IPS-NIHi11 (cell line): ENCODE results near the gene PTGR2.
"Not testable (repeated sequence)": the region's sequence is repeated elsewhere in the genome, so short reads cannot be mapped to it uniquely, and the experiment has no call there.

Experiments used
- DNase-seq: peaks from one replicate; pipeline ENCODE4 v3.0.0; 2012; ENCODE audit warnings: mixed read lengths, low spot score

The PTGR2 gene

DNA sequence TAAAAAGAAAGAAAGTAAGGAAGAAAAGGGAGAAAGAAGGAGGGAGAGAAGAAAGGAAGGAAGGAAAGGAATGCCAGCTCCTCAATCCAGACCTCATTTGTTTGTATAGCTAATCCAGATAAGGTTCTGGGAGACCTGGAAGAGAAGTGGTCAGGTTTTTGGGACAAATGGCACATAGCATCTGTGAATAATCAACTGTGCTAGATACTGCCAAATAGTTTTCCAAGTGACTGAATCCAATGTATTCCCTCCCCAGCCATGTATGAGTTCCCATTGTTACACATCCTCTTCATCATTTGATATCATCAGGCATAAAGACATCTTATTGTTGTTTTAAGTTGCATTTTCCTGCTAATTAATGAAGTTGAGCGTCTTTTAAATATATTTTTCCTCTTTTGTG is 18.6 kb upstream of the PTGR2 start:
- no peak for DNase-seq

DNA sequence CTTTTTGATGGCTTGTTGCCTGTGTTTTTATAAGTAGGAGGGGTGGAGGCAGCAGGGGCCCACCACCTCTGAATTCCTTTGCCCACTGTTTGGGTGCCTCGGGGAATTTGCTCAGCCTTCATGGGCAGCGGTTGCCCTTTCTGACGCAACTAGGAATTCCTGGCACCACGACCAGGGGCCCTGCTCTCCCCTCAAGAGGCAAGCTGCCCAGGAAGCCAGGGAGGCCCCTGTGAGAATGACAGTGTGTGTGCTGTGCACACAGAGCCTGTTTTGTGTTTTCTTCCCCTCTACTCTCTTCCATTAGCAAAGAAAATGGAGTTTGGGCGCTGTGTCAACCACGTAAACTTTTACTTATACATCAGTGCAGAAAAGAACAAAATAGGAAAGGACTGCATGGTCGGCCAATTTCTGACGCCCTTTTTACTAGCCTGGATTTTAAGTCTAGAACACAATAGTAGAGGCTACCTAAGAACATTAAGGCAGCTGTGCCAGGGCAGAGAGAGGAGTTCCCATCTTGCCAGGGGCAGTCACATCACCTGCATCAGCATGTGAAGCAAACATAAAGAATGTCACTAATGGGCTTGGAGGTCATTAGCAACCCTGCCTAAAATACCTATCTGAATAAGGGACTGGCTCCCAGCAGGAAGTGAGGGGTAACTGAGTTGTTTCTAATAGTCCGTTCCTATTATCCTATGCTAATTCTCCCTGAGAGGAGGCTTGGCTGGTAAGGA is 17.9 kb upstream of the PTGR2 start:
- peak; percentile 41 for DNase-seq

DNA sequence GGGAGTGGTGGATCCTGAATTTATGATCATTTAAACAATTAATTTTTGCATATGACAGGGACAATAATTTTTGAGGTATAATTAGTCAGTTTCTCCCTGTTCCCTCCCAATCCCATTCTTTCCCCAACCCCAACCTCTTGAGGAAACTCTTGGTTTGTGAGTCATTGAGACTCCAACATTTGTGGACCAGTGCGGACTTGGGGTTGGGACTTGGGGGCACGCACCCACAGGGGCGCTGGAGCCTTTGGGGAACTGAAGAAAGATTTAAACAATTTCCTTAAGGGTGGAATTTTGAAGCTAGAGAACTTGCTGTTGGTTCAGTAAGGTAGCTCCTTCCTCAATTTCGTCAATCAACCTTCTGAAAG is 17.4 kb upstream of the PTGR2 start:
- no peak for DNase-seq

DNA sequence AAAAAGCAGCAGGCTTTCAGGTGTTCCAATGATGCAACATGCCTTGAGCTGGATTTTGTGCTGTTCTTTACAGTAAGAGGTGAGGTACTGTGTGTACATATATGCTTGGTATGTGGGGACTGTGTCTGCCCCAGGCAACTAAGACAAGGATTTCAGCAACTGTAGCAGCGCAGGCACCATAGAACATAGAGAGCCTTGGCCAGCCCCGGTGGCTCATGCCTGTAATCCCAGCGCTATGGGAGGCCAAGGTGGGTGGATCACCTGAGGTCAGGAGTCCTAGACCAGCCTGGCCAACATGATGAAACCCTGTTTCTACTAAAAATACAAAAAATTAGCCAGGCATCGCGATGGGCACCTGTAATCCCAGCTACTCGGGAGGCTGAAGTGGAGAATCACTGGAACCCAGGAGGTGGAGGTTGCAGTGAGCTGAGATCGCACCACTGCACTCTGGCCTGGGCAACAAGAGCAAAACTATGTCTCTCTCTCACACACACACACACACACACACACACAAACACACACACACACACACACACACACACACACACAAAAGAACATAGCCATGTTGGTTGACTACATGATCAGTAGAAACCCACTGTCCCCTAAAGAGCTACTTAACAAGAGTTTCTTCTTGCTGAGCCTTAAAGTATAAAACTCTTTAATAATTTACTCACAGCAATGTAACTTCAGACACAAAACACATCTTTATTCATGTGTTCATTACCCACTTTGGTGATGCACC is 13.2 kb upstream of the PTGR2 start:
- DNase-seq = not testable (repeated sequence)

DNA sequence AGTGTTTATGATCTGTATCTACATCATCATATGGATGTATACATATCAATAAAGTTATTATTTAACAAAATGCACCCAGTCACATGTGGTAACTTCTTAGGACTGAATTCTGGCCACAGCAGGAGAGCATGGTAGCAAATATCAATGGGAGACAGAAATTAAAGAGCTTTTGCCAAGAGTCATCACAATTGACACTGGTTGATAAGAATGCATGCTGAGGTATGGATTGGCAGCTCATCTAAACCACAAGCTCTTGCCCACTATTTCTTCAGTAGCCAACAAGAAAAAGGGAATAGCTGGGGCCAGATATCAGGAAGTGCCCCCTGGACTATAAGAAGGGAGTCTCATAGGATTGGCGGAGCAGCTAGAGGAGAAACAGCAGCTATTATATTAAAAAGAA is 9.4 kb upstream of the PTGR2 start:
- DNase-seq = no peak

DNA sequence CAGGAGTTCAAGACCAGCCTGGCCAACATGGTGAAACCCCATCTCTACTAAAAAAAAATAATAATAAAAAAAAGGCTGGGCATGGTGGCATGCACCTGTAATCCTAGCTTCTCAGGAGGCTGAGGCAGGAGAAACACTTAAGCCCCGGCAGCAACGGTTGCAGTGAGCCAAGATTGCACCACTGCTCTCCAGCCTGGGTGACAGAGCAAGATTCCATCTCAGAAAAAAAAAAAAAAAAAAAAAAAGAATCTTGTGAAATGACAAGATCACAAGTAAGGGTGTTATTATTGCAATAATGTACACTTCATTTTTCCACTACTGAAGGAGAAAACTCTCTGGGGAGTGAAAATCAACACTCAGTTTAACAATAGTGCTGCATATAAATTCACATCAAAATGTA is 8.8 kb upstream of the PTGR2 start:
- DNase-seq = no peak

DNA sequence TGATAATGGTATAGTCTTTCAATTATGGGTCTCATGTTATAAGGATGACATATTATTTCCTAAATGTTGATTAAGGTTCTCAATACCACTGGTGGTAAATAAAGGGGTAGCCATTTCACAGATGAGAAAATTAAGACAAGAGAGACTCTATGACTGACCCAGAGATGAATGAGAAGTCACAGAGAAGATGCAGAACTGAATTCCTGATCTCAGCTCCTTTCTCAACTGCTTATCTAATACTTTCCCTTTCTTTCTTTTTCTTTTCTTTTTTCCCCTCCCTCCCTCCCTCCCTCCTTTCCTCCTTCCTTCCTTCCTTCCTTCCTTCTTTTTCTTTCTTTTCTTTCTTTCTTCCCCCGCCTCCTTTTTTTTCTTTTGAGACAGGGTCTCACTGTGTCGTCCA is 8.3 kb upstream of the PTGR2 start:
- DNase-seq = no peak

DNA sequence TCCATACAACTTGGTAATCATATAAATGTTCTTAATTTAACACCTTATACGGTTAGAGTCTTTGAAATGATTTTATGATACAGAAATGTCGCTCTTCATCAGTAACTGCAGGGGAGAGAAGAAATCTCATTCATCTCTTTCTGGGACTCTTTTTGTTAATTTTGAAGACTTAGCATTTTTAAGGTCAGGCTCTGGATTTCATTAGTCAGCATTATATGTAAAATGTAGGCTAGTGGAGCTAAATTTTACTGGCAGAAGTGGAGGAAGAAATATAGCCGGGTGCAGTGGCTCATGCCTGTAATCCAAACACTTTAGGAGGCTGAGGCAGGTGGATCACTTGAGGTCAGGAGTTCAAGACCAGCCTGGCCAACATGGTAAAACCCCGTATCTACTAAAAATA is 4.7 kb upstream of the PTGR2 start:
- no peak for DNase-seq

DNA sequence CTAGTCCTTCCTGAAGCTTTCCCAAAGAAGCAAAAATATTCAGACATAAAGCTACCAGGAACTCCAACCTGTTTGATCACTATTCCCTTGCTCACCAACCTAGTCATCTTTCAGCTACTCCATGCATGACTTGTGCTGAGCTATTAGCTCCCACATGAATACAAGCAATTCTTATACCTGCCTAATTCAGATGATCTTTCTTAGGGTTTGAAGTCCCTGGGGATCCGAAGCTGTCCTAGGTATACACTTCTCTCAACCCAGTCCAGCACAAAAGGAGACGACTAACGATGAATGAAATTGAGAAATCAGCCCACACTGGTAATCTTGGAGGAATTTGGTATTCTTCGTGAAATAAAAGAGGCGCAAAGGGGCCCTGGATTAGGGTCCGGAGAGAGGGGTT is 631 bp upstream of the PTGR2 start:
- DNase-seq = peak; percentile 16

DNA sequence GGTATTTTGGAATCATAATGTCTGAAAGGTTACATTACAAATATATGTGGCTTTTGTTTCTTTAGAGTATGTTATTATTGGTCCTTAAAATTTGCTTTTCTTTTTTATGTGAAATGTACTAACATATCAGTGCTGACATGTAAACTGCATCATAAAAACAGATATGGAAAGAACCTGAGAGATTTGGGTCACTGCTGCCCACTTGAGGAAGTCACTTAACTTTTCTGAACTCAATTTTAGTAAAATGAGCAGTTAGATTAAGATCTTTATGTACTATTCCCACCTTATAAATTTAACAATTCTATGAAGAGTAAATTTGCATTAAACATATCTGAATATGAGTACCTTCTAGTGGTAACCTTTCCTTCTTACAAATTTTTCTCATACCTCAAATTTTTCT is 7.5 kb downstream of the PTGR2 start:
- no peak for DNase-seq

DNA sequence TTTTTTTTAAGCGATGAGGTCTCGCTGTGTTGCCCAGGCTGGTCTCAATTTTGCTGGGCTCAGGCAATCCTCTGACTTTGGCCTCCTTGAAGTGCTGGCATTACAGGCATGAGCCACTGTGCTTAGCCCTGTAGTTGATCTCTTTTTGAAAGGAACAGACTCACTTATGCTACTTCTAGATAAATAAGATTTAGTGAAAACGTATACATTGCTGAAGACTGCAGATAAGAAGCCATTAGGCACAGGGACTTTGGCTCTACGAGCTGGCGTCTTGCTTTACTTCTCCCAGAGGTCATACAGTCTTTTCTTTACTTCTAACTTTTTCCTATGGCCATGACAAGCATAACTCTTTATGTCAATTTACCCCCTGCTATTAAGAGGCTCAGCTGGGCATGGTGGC is 9.4 kb downstream of the PTGR2 start:
- DNase-seq = no peak

DNA sequence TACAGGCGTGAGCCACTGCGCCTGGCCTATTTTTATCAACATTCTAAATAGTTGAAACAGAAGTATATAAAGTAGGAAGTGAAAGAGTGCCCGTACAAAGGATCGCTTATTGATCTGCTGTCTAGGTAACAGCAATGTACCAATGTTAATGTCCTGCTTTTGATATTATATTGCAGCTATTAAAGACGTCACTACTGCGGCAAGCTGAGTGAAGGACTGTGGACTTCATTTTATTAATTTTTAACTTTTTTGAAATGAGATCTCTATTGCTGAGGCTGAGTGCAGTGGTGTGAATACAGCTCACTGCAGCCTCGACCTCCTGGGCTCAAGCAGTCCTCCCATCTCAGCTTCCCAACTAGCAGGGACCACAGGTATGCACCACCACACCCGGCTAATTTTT is 10.8 kb downstream of the PTGR2 start:
- no peak for DNase-seq

DNA sequence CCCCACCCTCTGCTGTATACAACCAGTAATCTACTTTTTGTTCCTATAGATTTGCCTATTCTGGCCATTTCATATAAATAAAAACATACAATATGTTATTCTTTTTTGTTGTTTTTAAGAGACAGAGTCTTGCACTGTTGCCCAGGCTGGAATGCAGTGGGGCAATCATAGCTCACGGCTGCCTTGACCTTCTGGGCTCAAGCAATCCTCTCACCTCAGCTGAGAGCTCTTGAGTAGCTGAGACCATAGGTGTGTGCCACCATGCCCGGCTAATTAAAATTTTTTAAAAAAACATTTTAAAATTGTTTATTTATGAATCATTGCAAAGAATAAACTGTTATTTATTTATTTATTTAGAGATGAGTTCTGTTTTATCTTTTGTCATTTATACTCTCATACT is 11.6 kb downstream of the PTGR2 start:
- no peak for DNase-seq

DNA sequence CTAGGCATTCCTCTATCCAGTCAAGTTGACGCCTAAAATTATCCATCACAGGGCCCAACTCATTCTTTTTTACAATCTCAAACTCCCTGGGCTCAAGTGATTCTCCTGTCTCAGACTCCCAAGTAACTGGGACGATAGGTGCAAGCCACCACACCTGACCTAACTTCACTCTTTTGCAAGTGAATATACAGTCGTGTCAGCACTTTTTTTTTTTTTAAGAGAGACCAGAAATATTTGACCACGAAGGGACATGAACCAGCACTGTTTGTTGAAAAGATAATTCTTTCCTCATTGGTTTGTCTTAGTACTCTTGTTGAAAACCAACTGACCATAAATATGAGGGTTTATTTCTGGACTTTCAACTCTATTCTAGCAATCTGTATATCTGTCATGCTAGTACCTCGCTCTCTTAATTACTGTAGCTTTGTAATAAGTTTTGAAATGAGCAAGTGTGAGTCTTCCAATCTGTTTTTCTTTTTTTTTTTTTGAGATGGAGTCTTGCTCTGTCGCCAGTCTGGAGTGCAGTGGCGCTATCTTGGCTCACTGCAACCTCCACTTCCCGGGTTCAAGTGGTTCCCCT is 14.0 kb downstream of the PTGR2 start:
- no peak for DNase-seq

DNA sequence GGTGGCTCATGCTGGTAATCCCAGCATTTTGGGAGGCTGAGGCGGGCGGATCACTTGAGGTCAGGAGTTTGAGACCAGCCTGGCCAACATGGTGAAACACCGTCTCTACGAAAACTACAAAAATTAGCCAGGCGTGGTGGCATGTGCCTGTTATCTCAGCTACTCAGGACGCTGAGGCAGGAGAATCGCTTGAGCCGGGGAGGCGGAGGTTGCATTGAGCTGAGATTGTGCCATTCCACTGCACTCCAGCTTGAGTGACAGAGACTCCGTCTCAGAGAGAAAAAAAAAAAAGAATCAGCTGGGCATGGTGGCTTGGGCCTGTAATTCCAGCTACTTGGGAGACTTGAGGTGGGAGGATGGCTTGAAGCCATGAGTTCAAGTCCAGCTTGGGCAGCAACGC is 18.1 kb downstream of the PTGR2 start:
- not testable (repeated sequence) for DNase-seq

DNA sequence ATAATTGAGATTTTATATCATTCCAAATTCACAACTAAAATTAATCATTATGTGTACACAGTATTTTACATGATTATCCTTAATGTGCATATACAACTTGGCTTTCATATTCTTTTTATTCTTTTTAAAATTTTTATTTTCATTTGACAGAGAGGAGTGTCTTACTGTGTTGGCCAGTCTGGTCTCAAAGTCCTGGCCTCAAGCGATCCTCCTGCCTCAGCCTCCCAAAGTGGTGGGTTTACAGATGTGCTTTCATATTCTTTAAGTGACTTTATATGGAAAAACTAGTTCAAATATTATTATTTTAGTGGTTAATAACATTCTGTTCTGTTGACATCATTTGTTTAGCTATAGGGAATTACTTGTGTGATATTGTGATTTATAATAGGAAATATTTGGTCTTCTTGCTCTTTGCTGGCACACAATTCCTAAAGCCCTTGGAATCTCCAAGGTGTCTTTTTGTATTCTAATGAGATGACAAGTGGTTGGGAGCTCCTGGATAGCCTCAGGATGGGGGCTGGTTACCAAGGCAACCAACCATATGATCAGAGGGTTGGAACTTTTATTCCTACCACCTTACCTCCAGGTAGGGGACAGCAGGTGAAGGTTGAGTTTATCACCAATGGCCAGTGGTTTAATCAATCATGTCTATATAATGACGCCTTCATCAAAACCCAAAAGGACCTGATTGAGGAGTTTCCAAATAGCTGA is 19.0 kb downstream of the PTGR2 start:
- DNase-seq = peak; percentile 23

DNA sequence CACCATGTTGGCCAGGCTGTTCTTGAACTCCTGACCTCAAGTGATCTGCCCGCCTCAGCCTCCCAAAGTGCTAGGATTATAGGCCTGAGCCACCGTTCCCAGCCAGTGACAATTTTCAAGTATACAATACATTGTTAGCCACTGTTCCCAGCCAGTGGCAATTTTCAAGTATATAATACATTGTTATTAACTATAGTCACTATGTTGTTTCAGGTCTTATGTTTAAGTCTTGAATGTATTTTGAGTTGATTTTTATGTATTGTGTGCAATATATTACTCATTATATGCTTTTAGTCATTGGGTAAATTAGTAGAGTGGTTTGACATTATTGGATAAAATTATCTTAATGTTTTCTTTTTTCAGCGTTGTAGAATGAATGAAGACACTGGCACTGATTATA is 22.0 kb downstream of the PTGR2 start:
- DNase-seq = no peak

DNA sequence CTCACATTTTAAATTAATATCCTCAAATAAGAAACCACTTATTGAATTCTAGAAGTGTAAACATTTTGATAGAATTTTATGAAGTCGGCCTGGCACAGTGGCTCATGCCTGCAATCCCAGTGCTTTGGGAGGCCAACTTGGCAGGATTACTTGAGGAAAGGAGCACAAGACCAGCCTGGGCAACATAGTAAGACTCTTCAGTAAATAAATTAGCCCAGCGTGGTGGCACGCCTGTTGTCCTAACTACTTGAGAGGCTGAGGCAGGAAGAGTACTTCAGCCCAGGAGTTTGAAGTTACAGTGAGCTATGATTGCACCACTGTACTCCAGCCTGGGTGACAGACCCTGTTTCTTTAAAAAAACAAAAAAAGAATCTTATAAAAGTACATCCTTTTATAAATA is 26.2 kb downstream of the PTGR2 start:
- no peak for DNase-seq

DNA sequence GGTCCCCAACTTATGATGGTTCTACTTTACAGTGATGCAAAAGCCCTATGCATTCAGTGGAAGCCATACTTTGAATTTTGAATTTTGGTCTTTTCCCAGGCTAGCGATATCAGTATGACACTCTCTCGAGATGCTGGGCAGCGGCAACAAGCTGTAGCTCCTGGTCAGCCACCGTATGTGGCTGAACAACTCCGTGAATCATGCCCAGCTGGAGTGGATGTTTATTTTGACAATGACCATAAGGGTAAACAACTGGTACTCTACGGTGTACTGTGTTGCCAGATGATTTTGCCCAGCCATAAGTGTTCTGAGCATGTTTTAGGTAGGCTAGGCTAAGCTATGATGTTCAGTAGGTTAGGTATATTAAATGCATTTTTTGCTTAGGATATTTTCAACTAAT is 26.8 kb downstream of the PTGR2 start:
- no peak for DNase-seq

DNA sequence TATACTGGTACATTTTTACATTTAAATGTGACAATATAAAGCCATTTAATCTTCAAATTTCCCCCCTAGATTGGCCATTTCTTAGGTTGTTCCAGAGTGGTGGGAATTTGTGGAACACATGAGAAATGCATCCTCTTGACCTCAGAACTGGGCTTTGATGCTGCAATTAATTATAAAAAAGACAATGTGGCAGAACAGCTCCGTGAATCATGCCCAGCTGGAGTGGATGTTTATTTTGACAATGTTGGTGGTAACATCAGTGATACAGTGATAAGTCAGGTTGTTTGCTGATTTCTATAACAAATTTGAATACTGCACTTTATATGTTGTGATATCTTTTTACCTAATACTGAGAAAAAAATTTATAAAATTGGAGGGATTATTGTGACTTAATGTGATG is 27.4 kb downstream of the PTGR2 start:
- DNase-seq = no peak

DNA sequence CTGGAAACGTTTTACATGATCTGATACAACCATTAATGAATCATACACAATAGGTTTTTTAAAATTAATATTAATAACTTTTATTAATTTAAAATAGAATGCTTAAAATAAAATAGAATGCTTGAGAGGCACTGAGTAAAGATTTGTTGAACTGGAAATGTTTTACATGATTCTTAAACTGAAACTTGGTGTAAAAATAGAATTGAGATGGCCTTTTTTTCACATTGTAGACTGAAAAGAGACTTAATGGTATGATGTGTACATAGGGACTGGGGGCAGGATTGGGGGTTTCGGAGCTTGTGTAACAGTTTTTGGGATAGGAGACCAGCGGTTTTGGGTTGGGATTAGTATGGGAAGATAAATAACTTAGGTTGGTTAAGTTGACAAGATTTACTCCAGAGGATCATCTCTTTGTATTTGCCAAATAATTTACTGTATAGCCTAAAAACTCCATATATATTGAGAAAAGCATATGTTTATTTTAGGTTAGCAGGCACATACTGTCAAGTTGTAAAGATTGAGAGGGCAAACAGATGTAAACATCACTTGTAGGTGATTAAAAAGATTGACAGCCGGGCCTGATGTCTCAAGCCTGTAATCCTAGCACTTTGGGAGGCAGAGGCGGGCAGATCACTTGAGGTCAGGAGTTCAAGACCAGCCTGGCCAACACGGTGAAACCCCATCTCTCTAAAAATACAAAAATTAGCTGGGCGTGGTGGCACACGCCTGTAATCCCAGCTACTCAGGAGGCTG is 33.0 kb downstream of the PTGR2 start:
- no peak for DNase-seq
